K562 (cell line): Measurements from ENCODE around the gene RNH1. TPM values are rescaled to one million over a fixed set of nuclear protein-coding genes. Genes with fewer than 3 reads are reported as not detected.

ENCODE experiments used
- E2F4 ChIP-seq: sonication (generic); formaldehyde crosslinking; IDR thresholded peaks from 2 replicates; pipeline ENCODE4 v1.8.0; 2022; ENCODE audit warnings: mild to moderate bottlenecking, low read depth, missing genetic modification reagents
- ERF ChIP-seq: fragments of 450-650 bp; formaldehyde crosslinking; IDR thresholded peaks from 2 replicates; pipeline ENCODE4 v1.4.0; 2020; ENCODE audit warnings: mild to moderate bottlenecking, mixed read lengths
- FOXP1 ChIP-seq: sonication (generic); formaldehyde crosslinking; IDR thresholded peaks from 2 replicates; pipeline ENCODE4 v1.8.0; 2022; ENCODE audit warnings: mild to moderate bottlenecking, missing genetic modification reagents
- HDAC1 ChIP-seq, 2 experiments: fragments of 450-650 bp; IDR thresholded peaks; 2 replicates each; pipeline ENCODE4 v1.6.1; 2016 to 2017; ENCODE audit warnings: inconsistent platforms in 1 of 2, mild to moderate bottlenecking in 1 of 2, moderate library complexity in 1 of 2
- HDAC2 ChIP-seq: fragments of 450-650 bp; IDR thresholded peaks from 2 replicates; pipeline ENCODE4 v1.6.1; 2016; ENCODE audit warnings: mild to moderate bottlenecking
- HDAC3 ChIP-seq: fragments of 450-650 bp; IDR thresholded peaks from 2 replicates; pipeline ENCODE4 v1.6.1; 2018; ENCODE audit warnings: borderline replicate concordance, mild to moderate bottlenecking, moderate library complexity; ENCODE audit not compliant: partially characterized antibody
- IRF2 ChIP-seq: sonication (generic); formaldehyde crosslinking; IDR thresholded peaks from 2 replicates; pipeline ENCODE4 v1.8.1; 2022; ENCODE audit warnings: mild to moderate bottlenecking, missing genetic modification reagents
- LCOR ChIP-seq: sonication (generic); formaldehyde crosslinking; IDR thresholded peaks from 2 replicates; pipeline ENCODE4 v1.8.0; 2022; ENCODE audit warnings: mild to moderate bottlenecking, missing genetic modification reagents
- MTF1 ChIP-seq: fragments of 250-450 bp; sonication (Bioruptor Pico); IDR thresholded peaks from 2 replicates; pipeline ENCODE4 v1.9.0; 2021; ENCODE audit warnings: moderate library complexity, mild to moderate bottlenecking, inconsistent platforms, borderline replicate concordance
- MXI1 ChIP-seq: IDR thresholded peaks from 2 replicates; pipeline ENCODE4 v1.6.1; 2011; ENCODE audit warnings: low read depth, mild to moderate bottlenecking, improper control_type of control experiment, low read length
- NUFIP1 ChIP-seq: fragments of 450-650 bp; IDR thresholded peaks from 2 replicates; pipeline ENCODE4 v1.6.1; 2018; ENCODE audit not compliant: partially characterized antibody
- PCBP1 ChIP-seq: fragments of 200-400 bp; formaldehyde crosslinking; IDR thresholded peaks from 2 replicates; pipeline ENCODE4 v1.6.1; 2018; ENCODE audit warnings: mild to moderate bottlenecking, low read depth, low read length; ENCODE audit not compliant: poor library complexity, severe bottlenecking
- PHB ChIP-seq: fragments of 250-450 bp; sonication (Bioruptor Pico); IDR thresholded peaks from 2 replicates; pipeline ENCODE4 v1.5.0; 2021
- PRDM10 ChIP-seq: fragments of 450-650 bp; IDR thresholded peaks from 2 replicates; pipeline ENCODE4 v1.6.1; 2018; ENCODE audit not compliant: partially characterized antibody
- PTRF ChIP-seq: fragments of 450-650 bp; IDR thresholded peaks from 2 replicates; pipeline ENCODE4 v1.6.1; 2016; ENCODE audit warnings: mild to moderate bottlenecking, missing genetic modification characterization, missing compliant biosample characterization
- RAD21 ChIP-seq, 2 experiments: fragments of 250-450 bp in 1 of 2; fragments of 450-650 bp in 1 of 2; sonication (Bioruptor Pico) in 1 of 2; formaldehyde crosslinking in 1 of 2; IDR thresholded peaks in 1 of 2; conservative IDR thresholded peaks in 1 of 2; 2 replicates each; pipeline versions ENCODE4 v1.4.0 to v1.8.0; 2020 to 2022; ENCODE audit warnings: mild to moderate bottlenecking in 2 of 2, moderate library complexity in 1 of 2
- SMAD4 ChIP-seq: fragments of 250-450 bp; sonication (Bioruptor Pico); conservative IDR thresholded peaks from 2 replicates; pipeline ENCODE4 v1.8.0; 2021; ENCODE audit warnings: inconsistent platforms, mild to moderate bottlenecking, moderate library complexity
- SNIP1 ChIP-seq: fragments of 450-650 bp; IDR thresholded peaks from 2 replicates; pipeline ENCODE4 v1.7.1; 2017; ENCODE audit warnings: low read depth, mild to moderate bottlenecking
- TEAD4 ChIP-seq, 2 experiments: sonication (generic) in 1 of 2; formaldehyde crosslinking in 1 of 2; IDR thresholded peaks; 2 replicates each; pipeline versions ENCODE4 v1.6.1 to v1.8.0; 2012 to 2022; ENCODE audit warnings: borderline replicate concordance in 1 of 2, inconsistent platforms in 1 of 2, low read length in 1 of 2, mild to moderate bottlenecking in 1 of 2, missing genetic modification reagents in 1 of 2
- ZNF143 ChIP-seq: sonication (generic); formaldehyde crosslinking; IDR thresholded peaks from 2 replicates; pipeline ENCODE4 v1.9.0; 2022; ENCODE audit warnings: mild to moderate bottlenecking, missing genetic modification reagents
- ZNF431 ChIP-seq: sonication (generic); formaldehyde crosslinking; IDR thresholded peaks from 2 replicates; pipeline ENCODE4 v1.8.0; 2022; ENCODE audit warnings: mild to moderate bottlenecking, missing genetic modification reagents
- polyA plus RNA-seq, 8 experiments: library from polyadenylated mRNA; depleted of rRNA in 4 of 8; stranded (reverse) in 5 of 8; unstranded in 3 of 8; fragments of >200 nt; fragmentation: Nextera tagmentation in 2 of 8; fragmentation: Illumina TruSeq in 1 of 8; extraction: Ambion mirVana in 2 of 8; extraction: Trizol in 1 of 8; gene quantifications; 2 replicates each; pipeline versions ENCODE4 v1.2.1 to v1.2.3, GENCODE V29; 2011 to 2014; ENCODE audit warnings: inconsistent platforms in 1 of 8, missing spikeins in 1 of 8
- total RNA-seq, 7 experiments: library from RNA; depleted of rRNA in 6 of 7; stranded (reverse); fragments of >200 nt in 6 of 7; fragmentation: Illumina TruSeq in 2 of 7; extraction: Trizol in 2 of 7; gene quantifications; 2 replicates each; pipeline versions ENCODE4 v1.2.1 to v1.2.3, GENCODE V29; 2011 to 2021; ENCODE audit warnings: low replicate concordance in 1 of 7
- TF ChIP-seq, protein P1 (sequence below): fragments of 450-650 bp; formaldehyde crosslinking; IDR thresholded peaks from 2 replicates; pipeline ENCODE4 v1.4.0; 2020; ENCODE audit warnings: mild to moderate bottlenecking, moderate library complexity

Gene RNH1
- total and polyA plus RNA-seq, 9 of the 15 experiments (the other 6 are each of a cell fraction or from before 2014, with no cell fraction given) = 2.5 to 160 (median 44.3) TPM

- TF ChIP-seq TEAD4 (IDR thresholded peaks at IDR 0.05; ENCODE audit: low read length) = peak; percentile 61
- TF ChIP-seq TEAD4 (CRISPR knock-in tag; IDR thresholded peaks at IDR 0.05; ENCODE audit: borderline replicate concordance) = peak; percentile 84; the same call in 1 of the 2 replicates
- TF ChIP-seq ZNF143 = peak; percentile 50; the same call in 1 of the 2 replicates
- peak; percentile 56; the same call in 1 of the 2 replicates for TF ChIP-seq ZNF431 (CRISPR knock-in tag)
- TF ChIP-seq NUFIP1 = no peak
- no peak for TF ChIP-seq PHB (CRISPR knock-in tag)
- TF ChIP-seq IRF2 = no peak
- peak in 1 of 2 experiments; percentile 88; a peak in 2 of 4 replicates for TF ChIP-seq HDAC1 (IDR thresholded peaks at IDR 0.05)
- TF ChIP-seq PCBP1 = no peak
- TF ChIP-seq RAD21 (CRISPR knock-in tag; conservative IDR thresholded peaks at IDR 0.05 in 1 of 2, IDR thresholded peaks at IDR 0.05 in 1 of 2) = peak; percentile 46 to 50
- 0 out of 2 replicates have a peak, but pooled peaks have one; percentile 49 for TF ChIP-seq MXI1
- TF ChIP-seq PRDM10 = peak; percentile 80
- TF ChIP-seq ERF (CRISPR knock-in tag) = no peak
- TF ChIP-seq LCOR (CRISPR knock-in tag) = no peak; the same call in 1 of the 2 replicates
- no peak for TF ChIP-seq PTRF (tag)
- no peak for TF ChIP-seq MTF1 (CRISPR knock-in tag)
- 0 out of 2 replicates have a peak, but pooled peaks have one; percentile 63 for TF ChIP-seq HDAC2
- TF ChIP-seq, protein P1, sequence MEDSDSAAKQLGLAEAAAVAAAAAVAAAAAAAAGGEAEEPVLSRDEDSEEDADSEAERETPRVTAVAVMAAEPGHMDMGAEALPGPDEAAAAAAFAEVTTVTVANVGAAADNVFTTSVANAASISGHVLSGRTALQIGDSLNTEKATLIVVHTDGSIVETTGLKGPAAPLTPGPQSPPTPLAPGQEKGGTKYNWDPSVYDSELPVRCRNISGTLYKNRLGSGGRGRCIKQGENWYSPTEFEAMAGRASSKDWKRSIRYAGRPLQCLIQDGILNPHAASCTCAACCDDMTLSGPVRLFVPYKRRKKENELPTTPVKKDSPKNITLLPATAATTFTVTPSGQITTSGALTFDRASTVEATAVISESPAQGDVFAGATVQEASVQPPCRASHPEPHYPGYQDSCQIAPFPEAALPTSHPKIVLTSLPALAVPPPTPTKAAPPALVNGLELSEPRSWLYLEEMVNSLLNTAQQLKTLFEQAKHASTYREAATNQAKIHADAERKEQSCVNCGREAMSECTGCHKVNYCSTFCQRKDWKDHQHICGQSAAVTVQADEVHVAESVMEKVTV (CRISPR knock-in tag) = peak; percentile 20; the same call in 1 of the 2 replicates
- TF ChIP-seq SMAD4 (CRISPR knock-in tag) = no peak
- TF ChIP-seq SNIP1 = no peak
- TF ChIP-seq FOXP1 (CRISPR knock-in tag) = peak; percentile 40; the same call in 1 of the 2 replicates
- 0 out of 2 replicates have a peak, but pooled peaks have one; percentile 14 for TF ChIP-seq E2F4
- no peak for TF ChIP-seq HDAC3
Observed at GRCh38 chr11:450809-451451, 56.1 kb downstream of the RNH1 start (continued).
